ENCODE results near the gene DGKG.

The DGKG gene

DNA sequence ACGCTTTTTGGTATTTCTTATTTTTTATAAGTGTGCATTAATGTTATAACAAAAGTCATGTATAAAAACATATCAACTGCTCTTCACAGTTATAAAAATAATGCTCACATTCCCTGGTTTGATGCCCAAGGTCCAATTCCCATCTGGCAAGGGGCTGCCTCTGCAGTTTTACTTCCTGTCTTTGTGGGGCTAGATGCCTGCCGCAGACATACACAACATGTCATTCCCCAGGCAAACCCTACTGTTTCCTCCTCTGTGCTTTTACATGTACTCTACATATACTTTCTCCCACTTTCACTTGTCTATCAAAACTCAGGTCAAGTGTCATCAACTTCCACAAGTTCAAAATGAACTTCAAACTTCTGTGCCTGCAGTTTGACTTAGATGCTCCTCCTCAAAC lies 192.7 kb downstream of the DGKG start:
- Histone ChIP-seq H3K4me2 (ENCODE audit: low read depth, low read length, poor library complexity, severe bottlenecking) (no peak overlapping the region), H3K9me2 (replicated peaks; ENCODE audit: low read depth, low read length) (no peaks in the 10 kb centered on the region), H3K79me2 (ENCODE audit: insufficient read depth, low read length) (no peaks in the 10 kb centered on the region), H3K9me3 (ENCODE audit: insufficient read depth, low read depth, low read length) (no peaks in the 10 kb centered on the region), H3F3A (ENCODE audit: low read depth) (no peaks in the 10 kb centered on the region), H2AFZ (ENCODE audit: low read length) (no peak overlapping the region), H3K4me1 (ENCODE audit: insufficient read depth, low read length, poor library complexity, severe bottlenecking) (peaks cover 13% of the 10 kb centered on the region), H3K27me3 (ENCODE audit: insufficient read depth, low read length, poor library complexity, severe bottlenecking) (no peaks in the 10 kb centered on the region), H4K20me1 (ENCODE audit: insufficient read depth, low read length, poor library complexity, severe bottlenecking) (no peaks in the 10 kb centered on the region), H3K36me3 (ENCODE audit: insufficient read depth, low read length) (no peaks in the 10 kb centered on the region), H3K9ac (ENCODE audit: low read depth, low read length, poor library complexity, severe bottlenecking) (no peak overlapping the region), H3K4me3 (ENCODE audit: low read length, poor library complexity, severe bottlenecking) (no peak overlapping the region)
- TF ChIP-seq EZH2phosphoT487 (IDR thresholded peaks at IDR 0.05; ENCODE audit: borderline replicate concordance) (no peak), CTCF (conservative IDR thresholded peaks at IDR 0.05; ENCODE audit: low read length) (no peak)

DNA sequence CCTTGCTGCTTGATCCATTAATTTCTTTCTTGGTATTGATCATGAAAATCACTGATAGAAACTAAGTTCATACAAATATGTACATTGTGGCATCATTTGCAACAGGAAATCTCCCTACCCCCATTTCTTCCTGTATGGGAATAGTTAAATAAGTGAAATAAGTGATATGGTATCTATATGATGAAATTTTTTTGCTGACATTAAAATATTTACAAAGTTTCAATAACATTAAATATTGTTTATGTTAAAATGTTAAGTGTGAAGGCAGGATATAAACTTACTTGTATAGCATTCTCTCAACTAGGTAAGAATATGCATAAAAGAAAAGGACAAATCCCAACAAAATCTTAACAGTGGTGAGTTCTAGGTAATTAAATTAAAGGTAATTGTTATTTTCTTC lies 193.1 kb downstream of the DGKG start:
- Histone ChIP-seq H2AFZ (ENCODE audit: low read length) (no peak overlapping the region), H3K9ac (ENCODE audit: low read depth, low read length, poor library complexity, severe bottlenecking) (no peak overlapping the region), H3K9me3 (ENCODE audit: insufficient read depth, low read depth, low read length) (no peaks in the 10 kb centered on the region), H3K4me2 (ENCODE audit: low read depth, low read length, poor library complexity, severe bottlenecking) (no peak overlapping the region), H3K79me2 (ENCODE audit: insufficient read depth, low read length) (no peaks in the 10 kb centered on the region), H3K9me2 (replicated peaks; ENCODE audit: low read depth, low read length) (no peaks in the 10 kb centered on the region), H3K4me1 (ENCODE audit: insufficient read depth, low read length, poor library complexity, severe bottlenecking) (peaks cover 13% of the 10 kb centered on the region), H3F3A (ENCODE audit: low read depth) (no peaks in the 10 kb centered on the region), H4K20me1 (ENCODE audit: insufficient read depth, low read length, poor library complexity, severe bottlenecking) (no peaks in the 10 kb centered on the region), H3K27me3 (ENCODE audit: insufficient read depth, low read length, poor library complexity, severe bottlenecking) (no peaks in the 10 kb centered on the region), H3K36me3 (ENCODE audit: insufficient read depth, low read length) (no peaks in the 10 kb centered on the region), H3K4me3 (ENCODE audit: low read length, poor library complexity, severe bottlenecking) (no peak overlapping the region)
- no peak for TF ChIP-seq EZH2phosphoT487 (IDR thresholded peaks at IDR 0.05; ENCODE audit: borderline replicate concordance)
- TF ChIP-seq CTCF (conservative IDR thresholded peaks at IDR 0.05; ENCODE audit: low read length), result no peak

GRCh38 chr3:186167646-186168395 lies 194.2 kb downstream of the DGKG start:
- H3K9me2 ChIP-seq (replicated peaks; ENCODE audit: low read depth, low read length), result no peaks in the 10 kb centered on the region
- H4K20me1 ChIP-seq (ENCODE audit: insufficient read depth, low read length, poor library complexity, severe bottlenecking), result no peaks in the 10 kb centered on the region
- H2AFZ ChIP-seq (ENCODE audit: low read length), result no peak overlapping the region
- H3K27me3 ChIP-seq (ENCODE audit: insufficient read depth, low read length, poor library complexity, severe bottlenecking), result no peaks in the 10 kb centered on the region
- H3F3A ChIP-seq (ENCODE audit: low read depth), result no peaks in the 10 kb centered on the region
- no peak for TF ChIP-seq CTCF (conservative IDR thresholded peaks at IDR 0.05; ENCODE audit: low read length)
- TF ChIP-seq EZH2phosphoT487 (IDR thresholded peaks at IDR 0.05; ENCODE audit: borderline replicate concordance), result no peak
- H3K4me3 ChIP-seq (ENCODE audit: low read length, poor library complexity, severe bottlenecking), result no peak overlapping the region
- no peaks in the 10 kb centered on the region for H3K36me3 ChIP-seq (ENCODE audit: insufficient read depth, low read length)
- peaks cover 13% of the 10 kb centered on the region for H3K4me1 ChIP-seq (ENCODE audit: insufficient read depth, low read length, poor library complexity, severe bottlenecking)
- no peaks in the 10 kb centered on the region for H3K9me3 ChIP-seq (ENCODE audit: insufficient read depth, low read depth, low read length)
- no peaks in the 10 kb centered on the region for H3K79me2 ChIP-seq (ENCODE audit: insufficient read depth, low read length)
- no peak overlapping the region for H3K9ac ChIP-seq (ENCODE audit: low read depth, low read length, poor library complexity, severe bottlenecking)
- H3K4me2 ChIP-seq (ENCODE audit: low read depth, low read length, poor library complexity, severe bottlenecking), result no peak overlapping the region
